GM06990 (cell line): ENCODE measurements around the gene SELPLG.

Experiments used
- DNase-seq: peaks from one replicate; pipeline ENCODE4 v3.0.0-alpha.2; 2011; ENCODE audit not compliant: insufficient read length; ENCODE audit errors: extremely low read depth
- H3K27me3 ChIP-seq: replicated peaks from 2 replicates; pipeline ENCODE4 v1.6.0; 2011; ENCODE audit warnings: low read length; ENCODE audit not compliant: control insufficient read depth, insufficient read depth
- H3K36me3 ChIP-seq: 2 replicates; pipeline ENCODE4 v1.5.1; 2011; ENCODE audit warnings: low read length; ENCODE audit not compliant: control insufficient read depth, insufficient read depth
- H3K4me3 ChIP-seq: replicated peaks from 2 replicates; pipeline ENCODE4 v1.5.1; 2011; ENCODE audit warnings: low read depth, mild to moderate bottlenecking, control low read depth, low read length
- TF ChIP-seq, protein P1 (sequence below): IDR thresholded peaks from 2 replicates; pipeline ENCODE4 v1.5.1; 2011; ENCODE audit warnings: low read length, control low read depth, mild to moderate bottlenecking, inconsistent platforms; ENCODE audit not compliant: insufficient read depth, poor library complexity, severe bottlenecking

SELPLG gene

DNA sequence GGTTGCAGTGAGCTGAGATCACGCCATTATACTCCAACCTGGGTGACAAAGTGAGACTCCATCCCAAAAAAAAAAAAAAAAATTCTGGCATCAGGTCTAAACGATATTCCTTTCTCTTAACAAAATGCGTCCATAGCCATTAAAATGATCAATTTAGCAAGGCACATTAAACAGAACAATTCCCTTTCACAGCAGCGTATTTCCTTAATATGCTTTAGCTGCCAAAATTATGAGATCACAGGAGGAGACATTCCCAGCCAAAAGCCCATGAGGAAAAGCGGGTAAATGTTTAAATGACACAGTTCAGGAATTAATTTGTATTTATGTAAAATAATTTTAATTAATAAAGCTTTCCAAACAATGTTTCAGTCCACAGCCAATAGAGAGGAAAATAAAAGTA, 43.0 kb upstream of the SELPLG start:
- Histone ChIP-seq H3K4me3 (no peak overlapping the region), H3K36me3 (peaks cover 3% of the 10 kb centered on the region; the same call in 1 of the 2 replicates), H3K27me3 (no peaks in the 10 kb centered on the region)
- DNase-seq = no peak
- TF ChIP-seq, protein P1, sequence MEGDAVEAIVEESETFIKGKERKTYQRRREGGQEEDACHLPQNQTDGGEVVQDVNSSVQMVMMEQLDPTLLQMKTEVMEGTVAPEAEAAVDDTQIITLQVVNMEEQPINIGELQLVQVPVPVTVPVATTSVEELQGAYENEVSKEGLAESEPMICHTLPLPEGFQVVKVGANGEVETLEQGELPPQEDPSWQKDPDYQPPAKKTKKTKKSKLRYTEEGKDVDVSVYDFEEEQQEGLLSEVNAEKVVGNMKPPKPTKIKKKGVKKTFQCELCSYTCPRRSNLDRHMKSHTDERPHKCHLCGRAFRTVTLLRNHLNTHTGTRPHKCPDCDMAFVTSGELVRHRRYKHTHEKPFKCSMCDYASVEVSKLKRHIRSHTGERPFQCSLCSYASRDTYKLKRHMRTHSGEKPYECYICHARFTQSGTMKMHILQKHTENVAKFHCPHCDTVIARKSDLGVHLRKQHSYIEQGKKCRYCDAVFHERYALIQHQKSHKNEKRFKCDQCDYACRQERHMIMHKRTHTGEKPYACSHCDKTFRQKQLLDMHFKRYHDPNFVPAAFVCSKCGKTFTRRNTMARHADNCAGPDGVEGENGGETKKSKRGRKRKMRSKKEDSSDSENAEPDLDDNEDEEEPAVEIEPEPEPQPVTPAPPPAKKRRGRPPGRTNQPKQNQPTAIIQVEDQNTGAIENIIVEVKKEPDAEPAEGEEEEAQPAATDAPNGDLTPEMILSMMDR = no peak

DNA sequence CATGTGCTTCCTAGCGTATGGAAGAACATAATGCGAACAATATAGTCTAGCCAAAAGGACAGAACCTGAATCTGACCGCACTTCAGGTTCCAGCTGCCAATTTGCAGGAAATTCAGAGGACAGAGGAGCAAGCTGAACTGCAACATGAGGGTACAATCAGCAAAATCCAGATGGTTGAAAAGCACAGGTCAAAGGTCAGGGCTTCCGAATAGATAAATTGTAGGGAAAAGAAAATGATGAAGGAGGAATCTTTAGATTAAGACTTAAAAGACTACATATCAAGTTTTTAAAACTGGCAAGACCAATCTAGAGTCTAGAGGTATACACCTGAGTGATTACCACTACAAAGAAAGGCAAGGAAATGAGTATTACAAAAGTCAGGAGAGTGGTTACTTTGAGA, 42.1 kb upstream of the SELPLG start:
- TF ChIP-seq, protein P1 = no peak
- no peak overlapping the region for H3K4me3 ChIP-seq
- H3K36me3 ChIP-seq = peaks cover 3% of the 10 kb centered on the region; the same call in 1 of the 2 replicates
- H3K27me3 ChIP-seq = no peaks in the 10 kb centered on the region
- no peak for DNase-seq

DNA sequence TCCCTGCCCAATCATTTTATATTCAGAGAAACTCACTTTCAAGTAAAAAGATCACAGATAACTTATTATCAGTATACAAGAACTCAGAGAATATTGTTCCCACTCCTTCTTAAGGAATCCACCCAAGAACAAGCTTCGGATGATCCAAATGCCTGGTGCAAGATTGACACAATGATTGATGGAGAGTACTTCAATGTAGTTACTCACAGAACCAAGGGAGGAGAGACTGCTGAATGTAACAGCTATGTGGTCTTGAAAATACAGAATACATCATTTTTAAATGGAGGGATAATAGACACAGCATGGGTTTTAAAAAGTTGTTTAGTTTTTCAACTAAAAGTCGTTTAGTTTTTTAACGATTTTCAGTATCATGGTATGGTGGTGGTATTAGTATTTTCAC, 38.4 kb upstream of the SELPLG start:
- TF ChIP-seq, protein P1 = no peak
- H3K27me3 ChIP-seq = no peaks in the 10 kb centered on the region
- no peak for DNase-seq
- no peak overlapping the region for H3K4me3 ChIP-seq
- peaks cover 5% of the 10 kb centered on the region for H3K36me3 ChIP-seq

DNA sequence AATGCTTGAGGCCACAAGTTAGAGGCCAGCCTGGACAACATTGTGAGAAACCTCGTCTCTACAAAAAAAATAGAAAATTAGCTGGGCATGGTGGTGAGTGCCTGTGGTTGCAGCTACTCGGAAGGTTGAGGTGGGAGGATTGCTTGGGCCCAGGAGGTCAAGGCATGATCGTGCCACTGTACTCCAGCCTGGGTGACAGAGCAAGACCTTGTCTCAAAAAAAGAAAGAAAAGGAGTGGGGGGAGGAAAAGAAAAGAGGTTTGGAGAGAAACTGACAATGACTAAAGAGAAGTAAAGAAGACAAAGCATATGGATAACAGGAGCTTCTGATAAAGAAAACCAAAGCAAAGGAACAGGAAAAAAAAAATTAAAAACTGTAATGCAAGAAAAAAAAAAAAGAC, 37.4 kb upstream of the SELPLG start:
- TF ChIP-seq, protein P1 = no peak
- Histone ChIP-seq H3K27me3 (no peaks in the 10 kb centered on the region), H3K36me3 (peaks cover 4% of the 10 kb centered on the region), H3K4me3 (no peak overlapping the region)
- DNase-seq = no peak

DNA sequence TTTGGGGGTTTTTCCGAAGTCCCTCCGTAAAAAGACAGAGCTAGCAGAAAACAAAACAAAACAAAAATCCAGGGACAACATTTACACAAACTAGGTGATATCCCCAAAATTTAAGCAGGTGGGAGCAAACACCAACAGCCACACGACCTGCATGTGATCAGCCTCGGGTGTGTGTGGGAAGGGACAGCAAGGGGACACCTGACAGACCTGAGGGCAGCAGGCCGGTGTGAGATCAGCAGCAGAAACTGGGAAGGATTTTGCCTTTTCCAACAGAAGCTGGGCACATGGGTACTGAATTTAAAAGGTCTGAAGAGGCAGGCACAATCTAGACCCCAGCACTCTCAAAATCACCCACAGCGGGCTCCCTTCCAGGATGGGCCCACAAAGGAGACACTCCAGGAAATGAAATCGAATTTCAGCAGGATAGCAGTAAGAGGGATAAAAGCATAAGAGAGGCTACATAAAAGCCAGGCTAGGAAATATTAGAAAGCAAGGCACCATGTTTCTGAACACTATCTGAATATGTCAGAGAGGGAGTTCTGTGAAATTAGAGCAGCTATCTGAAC, 36.5 kb upstream of the SELPLG start:
- TF ChIP-seq, protein P1 = no peak
- no peak overlapping the region for H3K4me3 ChIP-seq
- no peak for DNase-seq
- H3K27me3 ChIP-seq = no peaks in the 10 kb centered on the region
- peaks cover 2% of the 10 kb centered on the region for H3K36me3 ChIP-seq

DNA sequence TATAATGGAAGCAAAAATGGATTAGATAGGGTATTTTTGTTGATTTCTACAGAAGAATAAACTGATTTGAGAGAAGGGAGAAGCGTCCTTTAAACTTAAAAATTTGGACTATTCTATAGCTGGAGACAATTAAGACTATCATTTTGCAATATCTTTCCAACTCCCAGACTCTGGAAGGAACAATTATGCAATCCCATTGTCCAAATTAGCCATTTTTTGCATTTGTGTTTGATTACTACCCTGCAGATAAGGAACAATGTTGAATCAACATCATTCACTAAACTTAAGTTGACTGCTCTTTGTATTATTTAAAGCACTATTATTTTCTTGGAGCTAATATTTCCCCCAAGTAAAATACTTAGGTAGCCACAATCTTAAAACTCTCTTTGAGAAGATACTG, 34.8 kb upstream of the SELPLG start:
- no peak for DNase-seq
- Histone ChIP-seq H3K36me3 (peaks cover 2% of the 10 kb centered on the region), H3K4me3 (no peak overlapping the region), H3K27me3 (no peaks in the 10 kb centered on the region)
- TF ChIP-seq, protein P1 = no peak
